Prostate gland (tissue), 2 donors: ENCODE results near the gene PRPF38A.

ENCODE experiments used
- POLR2A ChIP-seq: fragments of 450-650 bp; IDR thresholded peaks from one replicate; pipeline ENCODE4 v1.6.1; 2016; ENCODE audit warnings: antibody characterized with exemption, mild to moderate bottlenecking
- TF ChIP-seq, protein P1 (sequence below), 4 experiments: fragments of 200-600 bp in 2 of 4; fragments of 450-650 bp in 2 of 4; sonication (generic) in 2 of 4; IDR thresholded peaks; 1 replicate in 3 of 4; 2 replicates in 1 of 4; pipeline ENCODE4 v1.5.1; 2016 to 2019; ENCODE audit warnings: antibody characterized with exemption in 4 of 4, mild to moderate bottlenecking in 2 of 4, moderate library complexity in 2 of 4

DNA sequence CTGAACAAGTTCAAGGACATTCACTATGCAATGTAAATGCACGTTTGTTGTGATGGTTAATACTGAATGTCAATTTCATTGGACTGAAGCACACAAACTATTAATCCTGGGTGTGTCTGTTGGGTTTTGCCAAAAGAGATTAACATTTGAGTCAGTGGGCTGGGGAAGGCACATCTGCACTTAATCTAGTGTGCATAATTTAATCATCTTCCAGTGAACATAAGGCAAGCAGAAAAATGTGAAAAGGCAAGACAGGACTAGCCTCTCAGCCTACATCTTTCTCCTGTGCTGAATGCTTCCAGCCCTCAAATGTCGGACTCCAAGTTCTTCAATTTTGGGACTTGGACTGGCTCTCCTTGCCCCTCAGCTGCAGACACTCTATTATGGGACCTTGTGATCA lies 40.1 kb downstream of the PRPF38A start:
- TF ChIP-seq, protein P1, sequence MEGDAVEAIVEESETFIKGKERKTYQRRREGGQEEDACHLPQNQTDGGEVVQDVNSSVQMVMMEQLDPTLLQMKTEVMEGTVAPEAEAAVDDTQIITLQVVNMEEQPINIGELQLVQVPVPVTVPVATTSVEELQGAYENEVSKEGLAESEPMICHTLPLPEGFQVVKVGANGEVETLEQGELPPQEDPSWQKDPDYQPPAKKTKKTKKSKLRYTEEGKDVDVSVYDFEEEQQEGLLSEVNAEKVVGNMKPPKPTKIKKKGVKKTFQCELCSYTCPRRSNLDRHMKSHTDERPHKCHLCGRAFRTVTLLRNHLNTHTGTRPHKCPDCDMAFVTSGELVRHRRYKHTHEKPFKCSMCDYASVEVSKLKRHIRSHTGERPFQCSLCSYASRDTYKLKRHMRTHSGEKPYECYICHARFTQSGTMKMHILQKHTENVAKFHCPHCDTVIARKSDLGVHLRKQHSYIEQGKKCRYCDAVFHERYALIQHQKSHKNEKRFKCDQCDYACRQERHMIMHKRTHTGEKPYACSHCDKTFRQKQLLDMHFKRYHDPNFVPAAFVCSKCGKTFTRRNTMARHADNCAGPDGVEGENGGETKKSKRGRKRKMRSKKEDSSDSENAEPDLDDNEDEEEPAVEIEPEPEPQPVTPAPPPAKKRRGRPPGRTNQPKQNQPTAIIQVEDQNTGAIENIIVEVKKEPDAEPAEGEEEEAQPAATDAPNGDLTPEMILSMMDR (IDR thresholded peaks at IDR 0.05) = no peak
- TF ChIP-seq POLR2A = no peak
